GM19452 (cell line): ENCODE measurements around the gene TIA1.
A peak's percentile ranks its signal among the peaks of the same experiment; 100 is the strongest.

Source experiments
- ATAC-seq: cut with Tn5 transposase; IDR thresholded peaks from one replicate; pipeline ENCODE4 v1.9.1; 2021; ENCODE audit not compliant: unreplicated experiment

TIA1 gene

GRCh38 chr2:70161069-70161534 is 87.3 kb downstream of the TIA1 start:
- peak; percentile 81 for ATAC-seq

GRCh38 chr2:70160545-70160944 is 87.9 kb downstream of the TIA1 start:
- no peak for ATAC-seq
